Stomach smooth muscle (tissue), 2 donors: ENCODE data around the gene SIK3.

Source experiments
- H3K27ac ChIP-seq: one replicate; pipeline ENCODE4 v1.7.0; 2013; ENCODE audit warnings: mild to moderate bottlenecking, low read length, inconsistent platforms
- H3K27me3 ChIP-seq, 2 donors: one replicate each; pipeline ENCODE4 v1.7.0; 2013; ENCODE audit warnings: low read length in 2 of 2; ENCODE audit not compliant: insufficient read depth in 2 of 2, control insufficient read depth in 1 of 2
- H3K36me3 ChIP-seq, 2 donors: one replicate each; pipeline ENCODE4 v1.7.0; 2013; ENCODE audit warnings: low read length in 2 of 2; ENCODE audit not compliant: control insufficient read depth in 2 of 2, insufficient read depth in 2 of 2
- H3K4me1 ChIP-seq: one replicate; pipeline ENCODE4 v1.7.0; 2013; ENCODE audit warnings: low read length; ENCODE audit not compliant: control insufficient read depth, insufficient read depth
- H3K4me3 ChIP-seq, 2 donors: one replicate each; pipeline ENCODE4 v1.7.0; 2013; ENCODE audit warnings: low read length in 2 of 2
- H3K9ac ChIP-seq, 2 donors: one replicate each; pipeline ENCODE4 v1.7.0; 2013; ENCODE audit warnings: low read length in 2 of 2, mild to moderate bottlenecking in 1 of 2
- H3K9me3 ChIP-seq, 2 donors: one replicate each; pipeline ENCODE4 v1.7.0; 2013; ENCODE audit warnings: low read length in 2 of 2; ENCODE audit not compliant: control insufficient read depth in 2 of 2
- donor health status: healthy.
- donor health status: Pancreatic carcinoma.

Gene SIK3

DNA sequence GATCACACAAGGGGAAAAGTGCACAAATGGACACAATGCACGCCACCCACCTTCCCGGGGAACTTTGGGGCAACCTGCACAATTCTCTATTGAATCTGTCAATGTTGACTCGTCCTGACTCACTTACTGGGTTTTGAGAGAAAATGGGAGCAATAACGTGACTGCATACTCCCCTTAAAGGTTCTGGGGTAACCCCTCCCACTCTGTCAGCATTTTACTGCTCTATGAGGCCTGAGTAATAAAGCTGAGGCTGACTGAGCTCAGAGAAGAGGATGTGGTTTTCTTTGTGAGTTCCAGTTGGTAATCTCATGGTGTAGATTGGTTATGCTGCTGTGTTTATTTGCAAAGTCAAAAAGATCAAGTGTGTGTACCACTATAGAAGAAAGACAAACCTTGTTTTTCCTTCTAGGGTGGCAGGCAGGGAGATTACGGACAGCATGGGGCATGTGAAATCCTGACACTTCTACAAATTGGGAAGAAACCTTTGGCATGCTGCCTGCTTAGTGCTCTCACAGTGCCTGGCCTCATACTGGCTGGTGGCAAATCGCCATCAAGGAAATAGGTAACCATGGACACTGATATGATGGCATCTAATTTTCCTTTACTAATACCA lies 244.7 kb downstream of the SIK3 start:
- no peaks in the 10 kb centered on the region for H3K27me3 ChIP-seq
- peaks cover 18 to 28% of the 10 kb centered on the region in 2 donors for H3K36me3 ChIP-seq
- H3K9ac ChIP-seq: no peak overlapping the region
- no peak overlapping the region for H3K27ac ChIP-seq
- no peaks in the 10 kb centered on the region for H3K4me1 ChIP-seq
- H3K4me3 ChIP-seq: no peak overlapping the region
- no peaks in the 10 kb centered on the region for H3K9me3 ChIP-seq

DNA sequence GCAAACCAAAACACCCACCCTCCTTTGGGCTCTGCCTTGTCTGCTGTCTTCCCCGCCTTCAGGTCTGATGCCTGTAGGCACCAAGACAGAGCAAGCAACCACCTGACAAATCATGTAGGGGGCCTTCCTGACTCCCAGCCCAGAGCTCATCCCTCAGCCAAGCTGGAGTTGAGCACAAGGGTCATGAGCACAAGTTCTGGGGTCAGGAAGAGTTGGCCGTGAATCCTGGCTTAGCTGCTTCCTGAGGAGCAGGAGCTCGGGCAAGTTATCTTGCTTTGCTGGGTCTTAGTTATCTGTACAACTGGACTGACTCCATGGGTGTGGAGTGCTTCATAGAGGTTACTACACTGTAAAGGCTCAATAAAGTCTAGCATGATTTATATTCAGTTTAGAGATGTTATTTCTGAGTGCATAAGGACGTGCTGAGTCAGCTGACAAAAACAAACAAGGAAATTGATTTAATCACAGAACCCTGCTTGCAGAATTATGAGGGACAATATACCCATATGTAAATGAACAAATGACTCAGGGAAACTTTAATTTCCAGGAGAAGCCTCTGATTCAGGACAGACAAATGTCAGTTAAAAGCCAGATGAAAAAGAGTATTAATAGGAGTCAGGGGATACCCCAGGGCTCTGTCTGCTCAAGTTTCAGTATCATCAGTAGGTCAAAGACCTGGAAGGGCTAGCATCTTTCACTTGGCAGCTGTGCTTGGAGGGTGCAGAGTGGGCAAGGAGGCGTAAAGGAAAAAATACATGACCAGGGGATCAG lies 245.8 kb downstream of the SIK3 start:
- no peaks in the 10 kb centered on the region for H3K27me3 ChIP-seq
- no peak overlapping the region for H3K9ac ChIP-seq
- no peaks in the 10 kb centered on the region for H3K9me3 ChIP-seq
- no peak overlapping the region for H3K4me3 ChIP-seq
- no peaks in the 10 kb centered on the region for H3K4me1 ChIP-seq
- H3K27ac ChIP-seq: no peak overlapping the region
- H3K36me3 ChIP-seq: peaks cover 15 to 24% of the 10 kb centered on the region in 2 donors

DNA sequence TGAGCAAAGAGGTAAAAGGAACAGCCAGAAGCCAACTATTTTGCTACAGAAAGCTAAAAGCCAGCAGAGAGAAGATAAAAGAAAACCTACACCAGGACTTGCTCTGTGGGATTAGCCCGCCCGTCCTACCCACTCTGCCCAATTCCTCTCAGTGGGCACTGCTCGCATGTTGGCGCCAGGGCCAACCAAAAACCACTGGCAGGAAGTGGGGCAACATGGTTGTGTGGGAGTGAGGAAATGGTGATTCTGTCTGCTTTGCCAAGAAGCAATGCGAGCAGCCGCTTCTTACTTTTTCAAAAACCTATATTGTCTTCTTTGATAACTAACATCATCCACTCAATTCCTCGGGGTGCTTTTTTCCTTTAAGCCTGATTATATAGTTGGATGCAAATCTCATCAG lies 246.6 kb downstream of the SIK3 start:
- Histone ChIP-seq H3K9me3 (no peaks in the 10 kb centered on the region), H3K36me3 (peaks cover 20 to 31% of the 10 kb centered on the region in 2 donors), H3K27me3 (no peaks in the 10 kb centered on the region), H3K4me1 (no peaks in the 10 kb centered on the region), H3K9ac (no peak overlapping the region), H3K27ac (no peak overlapping the region), H3K4me3 (no peak overlapping the region)

DNA sequence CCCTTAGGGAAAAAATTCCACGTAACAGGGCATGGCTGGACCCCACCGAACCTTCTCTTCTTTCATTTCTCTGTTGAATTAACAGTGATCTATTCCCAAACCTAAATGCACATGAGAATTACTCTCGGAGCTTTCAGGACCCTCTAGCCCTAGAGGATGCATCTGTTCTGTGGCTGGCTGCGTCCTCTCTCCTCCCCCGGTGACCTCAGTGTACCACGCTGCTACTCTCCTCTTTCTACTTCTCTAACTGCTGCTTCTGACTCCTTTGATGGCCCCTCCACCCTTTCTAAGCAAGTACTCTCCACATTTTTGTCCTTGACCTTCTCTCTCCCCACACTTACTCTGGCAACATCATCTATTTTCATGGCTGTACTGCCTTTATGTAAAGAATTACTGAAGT lies 248.7 kb downstream of the SIK3 start:
- Histone ChIP-seq H3K36me3 (peaks cover 40 to 45% of the 10 kb centered on the region in 2 donors), H3K4me3 (no peak overlapping the region), H3K9me3 (no peaks in the 10 kb centered on the region), H3K9ac (no peak overlapping the region), H3K27ac (no peak overlapping the region), H3K27me3 (no peaks in the 10 kb centered on the region), H3K4me1 (no peaks in the 10 kb centered on the region)

DNA sequence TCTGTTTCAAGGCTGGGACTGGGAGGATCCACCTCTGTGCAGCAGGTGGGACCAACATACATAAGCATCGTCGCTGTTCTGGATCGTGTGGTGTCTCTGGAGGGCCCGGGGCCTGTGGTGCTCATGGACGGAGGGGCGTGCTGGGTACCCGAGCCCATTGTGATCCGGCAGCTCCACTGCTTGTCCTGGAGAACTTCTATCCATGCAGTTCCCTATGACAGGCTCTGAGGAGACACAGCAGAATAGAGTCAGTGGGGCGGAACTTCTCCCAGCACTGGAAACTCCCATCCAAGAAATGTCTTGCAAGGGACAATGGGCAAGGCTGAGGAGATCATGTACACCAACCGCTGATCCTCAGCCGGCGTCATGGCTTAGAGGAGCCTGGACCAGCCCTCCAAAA lies 249.2 kb downstream of the SIK3 start:
- H3K27ac ChIP-seq: no peak overlapping the region
- no peak overlapping the region for H3K9ac ChIP-seq
- peaks cover 38 to 46% of the 10 kb centered on the region in 2 donors for H3K36me3 ChIP-seq
- H3K4me1 ChIP-seq: no peaks in the 10 kb centered on the region
- no peak overlapping the region for H3K4me3 ChIP-seq
- no peaks in the 10 kb centered on the region for H3K9me3 ChIP-seq
- H3K27me3 ChIP-seq: no peaks in the 10 kb centered on the region

DNA sequence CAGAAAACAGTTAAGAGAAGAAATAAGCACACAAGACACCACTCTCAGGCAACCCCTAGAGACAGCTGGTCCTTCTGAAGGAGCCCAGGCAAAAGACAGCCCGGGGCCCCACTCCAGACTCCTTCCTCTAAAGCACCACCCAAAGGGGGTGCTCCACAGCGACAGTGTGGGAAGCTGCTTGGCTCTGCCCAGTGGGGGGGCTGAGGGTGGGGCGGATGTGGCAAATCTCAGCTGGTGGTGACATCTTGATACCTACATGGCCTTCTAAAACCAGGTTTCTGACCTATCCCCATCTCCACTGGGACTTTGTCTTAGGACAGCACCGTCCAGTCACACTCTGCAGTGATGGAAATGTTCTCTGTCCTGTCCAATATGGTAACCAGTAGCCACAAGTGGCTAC lies 250.6 kb downstream of the SIK3 start:
- Histone ChIP-seq H3K9me3 (no peaks in the 10 kb centered on the region), H3K27ac (no peak overlapping the region), H3K4me1 (no peaks in the 10 kb centered on the region), H3K36me3 (peaks cover 43 to 56% of the 10 kb centered on the region in 2 donors), H3K4me3 (no peak overlapping the region), H3K9ac (no peak overlapping the region), H3K27me3 (no peaks in the 10 kb centered on the region)

DNA sequence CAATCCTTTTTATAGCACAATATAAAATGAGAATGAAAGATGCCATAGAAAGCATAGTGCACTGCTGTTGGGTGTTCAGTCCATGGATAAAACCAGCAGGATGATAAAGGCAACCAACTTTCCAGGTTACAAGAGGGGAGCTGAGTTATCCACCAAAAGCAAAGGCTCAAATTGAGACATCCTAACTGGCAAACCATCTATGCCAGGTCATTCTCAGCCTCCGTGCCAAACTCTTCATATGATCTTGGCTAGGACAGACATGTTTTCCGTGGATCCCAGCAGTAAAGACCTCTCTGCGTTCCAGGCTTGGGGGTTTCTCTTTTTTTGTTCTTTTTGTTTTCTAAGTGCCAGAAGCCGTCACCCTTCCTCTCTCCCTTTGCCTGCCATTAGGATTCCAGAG lies 253.5 kb downstream of the SIK3 start:
- no peak overlapping the region for H3K4me3 ChIP-seq
- no peaks in the 10 kb centered on the region for H3K27me3 ChIP-seq
- peaks cover 4% of the 10 kb centered on the region for H3K4me1 ChIP-seq
- H3K9ac ChIP-seq: no peak overlapping the region
- no peak overlapping the region for H3K27ac ChIP-seq
- peaks cover 43 to 51% of the 10 kb centered on the region in 2 donors for H3K36me3 ChIP-seq
- H3K9me3 ChIP-seq: no peaks in the 10 kb centered on the region

DNA sequence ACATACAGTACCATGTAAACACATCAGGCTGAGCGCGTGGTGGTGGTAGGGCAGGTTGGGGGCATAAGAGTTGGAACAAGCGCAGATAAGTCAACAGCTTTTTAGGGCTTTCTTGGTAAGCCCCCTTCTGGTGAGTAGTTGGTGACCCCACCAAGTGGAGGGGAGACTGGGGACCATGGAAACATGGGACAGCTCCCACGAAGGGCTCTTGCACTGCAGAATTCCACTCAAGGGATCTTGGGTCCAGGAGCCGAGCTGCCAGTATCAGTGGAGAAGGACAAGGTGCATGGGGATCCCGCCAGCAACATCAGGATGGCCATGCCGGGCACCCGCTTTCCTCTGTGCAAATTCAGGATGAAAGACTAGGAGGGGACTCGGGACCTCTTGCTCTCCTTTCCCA lies 254.6 kb downstream of the SIK3 start:
- H3K27ac ChIP-seq: no peak overlapping the region

DNA sequence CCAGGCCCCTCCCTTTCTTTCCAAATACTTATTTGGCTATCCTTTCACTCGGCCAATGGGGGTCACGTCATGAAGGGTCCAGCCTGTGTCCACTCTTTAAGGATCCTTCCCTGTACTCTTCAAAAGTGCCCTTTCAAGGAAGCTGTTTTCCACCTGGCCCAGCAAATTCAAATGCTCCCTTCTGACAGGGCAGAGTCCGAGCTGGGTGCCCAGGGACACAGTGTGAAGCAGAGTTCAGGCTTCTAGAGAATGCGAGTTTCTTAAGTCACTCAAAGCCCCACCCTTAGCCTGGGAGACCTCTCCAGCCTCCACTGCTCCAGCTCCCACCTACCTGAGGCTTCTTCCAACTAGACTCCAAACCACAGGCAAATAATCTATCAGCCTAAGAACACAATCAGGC lies 255.3 kb downstream of the SIK3 start:
- no peak overlapping the region for H3K9ac ChIP-seq
- no peaks in the 10 kb centered on the region for H3K9me3 ChIP-seq
- peaks cover 4% of the 10 kb centered on the region for H3K4me1 ChIP-seq
- H3K27ac ChIP-seq: no peak overlapping the region
- no peaks in the 10 kb centered on the region for H3K27me3 ChIP-seq
- H3K36me3 ChIP-seq: peaks cover 43 to 44% of the 10 kb centered on the region in 2 donors
- H3K4me3 ChIP-seq: no peak overlapping the region

More for the DNA sequence above, 254.6 kb downstream of the SIK3 start:
- Histone ChIP-seq H3K36me3 (peaks cover 43 to 48% of the 10 kb centered on the region in 2 donors), H3K27me3 (no peaks in the 10 kb centered on the region), H3K9me3 (no peaks in the 10 kb centered on the region), H3K9ac (no peak overlapping the region), H3K4me3 (no peak overlapping the region), H3K4me1 (peaks cover 4% of the 10 kb centered on the region)

DNA sequence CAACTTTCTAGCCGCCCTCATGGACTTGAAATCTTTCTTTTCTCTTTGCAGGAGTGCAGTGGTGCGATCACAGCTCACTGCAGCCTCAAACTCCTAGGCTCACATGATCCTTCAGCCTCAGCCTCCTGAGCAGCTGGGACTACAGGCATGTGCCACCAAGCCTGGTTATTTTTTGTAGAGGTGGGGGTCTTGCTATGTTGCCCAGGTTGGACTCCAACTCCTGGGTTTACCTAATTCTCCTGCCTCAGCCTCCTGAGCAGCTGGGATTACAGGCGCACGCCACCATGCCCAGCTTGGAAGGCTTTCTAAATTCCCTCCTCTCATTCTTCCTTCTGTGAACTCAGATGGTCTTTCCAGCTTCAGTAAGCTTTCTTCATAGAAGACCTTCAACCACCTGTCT lies 256.1 kb downstream of the SIK3 start:
- H3K36me3 ChIP-seq: peaks cover 35 to 36% of the 10 kb centered on the region in 2 donors
- H3K4me3 ChIP-seq: no peak overlapping the region
- no peaks in the 10 kb centered on the region for H3K9me3 ChIP-seq
- H3K9ac ChIP-seq: no peak overlapping the region
- H3K4me1 ChIP-seq: peaks cover 4% of the 10 kb centered on the region
- no peaks in the 10 kb centered on the region for H3K27me3 ChIP-seq
- no peak overlapping the region for H3K27ac ChIP-seq

DNA sequence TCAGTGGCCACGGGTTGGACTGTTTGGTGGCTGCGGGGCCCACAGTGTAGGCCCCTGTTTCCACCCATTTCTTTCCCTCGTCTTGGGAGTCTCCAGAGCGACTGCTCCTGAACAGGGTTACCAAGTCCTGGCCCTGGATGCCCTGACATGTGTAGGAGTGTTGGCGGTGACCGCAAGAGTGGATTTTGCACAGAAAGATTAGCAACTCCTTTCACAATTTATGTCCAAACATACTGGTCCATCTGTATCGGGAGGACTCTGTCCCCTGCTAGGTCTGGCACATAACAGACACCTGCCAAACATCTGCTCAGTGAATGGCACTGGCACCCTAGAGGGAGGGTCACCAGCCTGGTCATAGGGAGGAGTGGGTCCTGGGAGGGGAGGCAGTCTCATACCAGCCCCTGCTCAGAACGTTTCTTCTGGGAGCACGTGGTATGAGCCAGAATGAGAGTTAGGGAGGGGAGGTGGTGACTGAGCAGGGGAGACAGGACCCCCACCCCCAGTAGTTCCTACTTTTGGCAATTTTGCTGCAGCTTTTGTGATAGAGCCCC lies 257.4 kb downstream of the SIK3 start:
- no peak overlapping the region for H3K9ac ChIP-seq
- no peak overlapping the region for H3K4me3 ChIP-seq
- H3K9me3 ChIP-seq: no peaks in the 10 kb centered on the region
- peaks cover 22 to 23% of the 10 kb centered on the region in 2 donors for H3K36me3 ChIP-seq
- H3K4me1 ChIP-seq: peaks cover 13% of the 10 kb centered on the region
- H3K27me3 ChIP-seq: no peaks in the 10 kb centered on the region
- H3K27ac ChIP-seq: no peak overlapping the region
